Measurements from ENCODE around the gene SPATA1.
A peak's percentile ranks its signal among the peaks of the same experiment; 100 is the strongest.
"Not testable (repeated sequence)": the region's sequence is repeated elsewhere in the genome, so short reads cannot be mapped to it uniquely, and the experiment has no call there.

The SPATA1 gene, protein sequence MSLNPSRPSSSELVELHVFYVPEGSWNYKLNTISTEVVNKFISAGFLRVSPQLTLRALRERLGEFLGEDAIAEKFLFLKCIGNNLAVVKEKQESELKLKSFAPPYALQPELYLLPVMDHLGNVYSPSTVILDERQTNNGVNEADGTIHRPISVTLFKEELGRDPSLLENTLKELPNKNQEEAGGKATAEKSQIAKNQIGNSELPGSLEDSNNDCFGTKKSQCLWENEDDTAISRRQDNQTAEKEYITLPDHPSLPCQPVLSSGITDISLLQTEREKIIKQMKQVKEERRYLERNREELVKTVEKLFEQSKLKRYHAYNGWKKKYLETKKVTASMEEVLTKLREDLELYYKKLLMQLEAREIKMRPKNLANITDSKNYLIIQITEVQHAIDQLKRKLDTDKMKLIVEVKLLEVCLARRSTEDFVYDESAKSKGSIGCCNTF

DNA sequence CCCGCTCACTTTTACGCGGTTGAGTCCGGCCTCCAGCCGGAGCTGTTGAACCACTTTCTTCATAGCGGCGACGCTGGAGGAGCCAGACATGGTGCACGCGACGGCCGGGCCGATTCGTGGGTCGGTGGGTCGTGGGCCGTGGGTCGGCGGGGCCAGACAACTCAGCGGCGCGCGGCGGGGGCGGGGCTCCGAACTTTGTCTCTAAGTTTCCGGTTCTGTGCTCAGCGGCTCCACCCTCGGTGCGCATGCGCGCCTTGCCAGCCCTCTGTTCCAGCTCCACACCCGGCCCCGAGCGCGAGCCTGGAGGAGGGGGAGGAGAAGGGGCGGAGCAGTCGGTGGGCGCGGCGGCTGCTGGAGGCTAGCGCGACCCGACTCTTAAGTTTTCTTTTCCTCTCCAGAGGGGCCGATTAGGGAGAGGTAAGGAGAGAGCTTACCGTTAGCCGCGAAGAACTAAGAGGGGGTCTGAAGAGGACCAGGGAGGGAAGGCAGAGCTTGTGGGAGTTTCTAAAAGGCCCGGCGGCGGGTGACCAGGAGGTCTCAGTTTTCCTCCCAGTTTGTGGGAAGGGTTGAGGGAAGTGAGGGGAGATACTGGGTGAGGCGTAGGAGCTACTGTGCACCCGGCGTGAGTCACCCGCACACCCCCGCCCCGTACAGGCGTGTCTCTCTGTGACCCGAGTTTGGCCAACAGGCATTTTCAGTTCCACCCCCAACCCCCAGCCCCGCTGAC, at the start of gene SPATA1, which contains the start of gene GNG5:
Gene SPATA1 (plus strand): TSS at position 385 of the 727 bp plus-strand sequence. CDS start 9,974 bp downstream, outside the sequence.
Gene GNG5 (minus strand): TSS at position 580 of the 727 bp plus-strand sequence. CDS start 490 bp downstream, at position 90.
- DNase-seq, result peak; percentile 92

DNA sequence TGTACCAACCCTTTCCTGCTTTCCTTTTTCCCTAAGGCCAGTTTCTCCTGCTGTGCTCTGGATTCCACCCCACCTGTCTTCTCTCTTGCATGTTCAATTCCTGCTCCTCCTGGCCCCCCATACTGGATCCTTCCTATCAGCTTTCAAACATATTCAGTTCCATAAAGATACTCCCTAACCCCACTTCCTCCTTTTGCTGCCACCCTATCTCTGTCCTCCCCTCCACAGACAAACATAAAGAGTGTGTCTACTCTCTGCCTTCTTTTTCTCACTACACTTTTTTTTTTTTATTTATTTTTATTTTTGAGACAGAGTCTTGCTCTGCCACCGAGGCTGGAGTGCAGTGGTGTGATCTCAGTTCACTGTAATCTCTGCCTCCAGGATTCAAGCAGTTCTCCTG, 44.1 kb upstream of the SPATA1 start:
- no peak for DNase-seq

DNA sequence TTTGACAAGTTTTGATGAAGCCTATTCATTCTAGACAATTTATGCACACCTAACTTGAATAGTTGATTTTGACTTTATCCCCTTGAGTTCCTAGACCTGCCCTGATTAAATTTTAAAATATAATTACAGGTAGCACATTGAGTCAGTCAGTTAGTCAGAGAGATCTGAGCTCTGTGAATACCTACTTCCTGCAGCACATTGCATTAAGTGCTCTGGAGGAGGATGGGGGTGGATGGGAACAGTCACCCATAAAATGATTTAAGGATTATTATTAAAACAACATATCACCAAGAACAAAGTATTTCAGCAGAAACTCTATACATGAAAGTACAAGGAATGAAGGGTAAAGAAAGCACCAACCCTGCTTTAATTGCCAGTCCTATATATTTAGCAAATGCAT, 38.9 kb upstream of the SPATA1 start:
- no peak for DNase-seq

DNA sequence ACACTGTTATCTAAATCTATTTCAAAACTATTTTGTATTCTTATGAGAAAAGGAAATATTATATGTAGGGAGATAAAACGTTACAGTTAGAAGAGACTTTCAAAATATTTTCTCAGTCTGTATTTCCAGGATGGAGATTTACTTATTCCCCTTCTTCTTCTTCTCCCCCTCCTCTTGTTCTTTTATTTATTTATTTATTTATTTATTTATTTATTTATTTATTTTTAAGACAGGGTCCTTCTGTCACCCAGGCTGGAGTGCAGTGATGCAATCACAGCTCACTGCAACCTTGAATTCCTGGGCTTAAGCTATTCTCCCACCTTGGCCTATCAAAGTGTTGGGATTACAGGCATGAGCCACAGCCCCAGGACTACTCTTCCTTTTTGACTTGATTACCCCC, 30.0 kb upstream of the SPATA1 start:
- DNase-seq, result no peak

DNA sequence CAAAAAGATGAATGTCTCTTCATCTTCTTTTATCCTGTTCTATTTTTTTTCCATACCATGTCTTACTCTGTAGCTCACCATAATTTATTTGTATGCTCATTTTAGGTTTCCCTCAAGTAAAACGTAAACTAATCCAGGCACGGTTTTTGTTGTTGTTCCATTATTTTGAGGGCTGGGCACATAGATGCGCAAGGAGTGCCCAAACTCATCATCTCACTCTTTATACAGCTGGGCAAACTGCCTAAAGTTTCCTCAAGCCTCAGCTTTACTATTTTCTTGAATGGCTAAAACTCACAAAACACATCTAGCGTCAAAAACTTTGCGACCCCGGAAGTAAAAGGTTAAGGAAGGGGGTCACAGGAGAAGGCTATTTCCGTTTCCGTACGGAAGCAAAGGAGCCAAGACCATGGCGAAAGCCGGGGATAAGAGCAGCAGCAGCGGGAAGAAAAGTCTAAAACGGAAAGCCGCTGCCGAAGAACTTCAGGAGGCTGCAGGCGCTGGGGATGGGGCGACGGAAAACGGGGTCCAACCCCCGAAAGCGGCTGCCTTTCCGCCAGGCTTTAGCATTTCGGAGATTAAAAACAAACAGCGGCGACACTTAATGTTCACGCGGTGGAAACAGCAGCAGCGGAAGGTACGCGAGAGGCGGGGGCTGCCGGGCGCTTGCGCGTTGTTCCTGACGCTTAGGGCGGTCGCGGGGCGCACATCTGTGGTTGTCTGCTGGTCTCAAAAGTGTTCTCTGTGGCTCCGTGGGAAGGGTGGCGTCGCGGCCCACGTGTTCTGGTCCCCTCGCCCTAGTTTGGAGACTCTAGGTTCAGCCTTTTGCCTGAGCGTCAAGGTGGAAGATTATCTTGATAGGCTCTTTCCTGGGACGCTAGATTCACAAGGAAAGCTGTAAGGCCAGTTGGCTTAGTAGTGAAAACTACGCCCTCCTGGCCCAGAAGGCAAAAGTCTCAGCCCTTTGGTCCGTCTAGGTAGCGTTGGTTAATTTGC, 27.0 kb upstream of the SPATA1 start, which contains the start of gene RPF1:
Gene RPF1 (plus strand): TSS at position 391 of the 993 bp plus-strand sequence. CDS start 16 bp downstream, at position 407.
- peak; percentile 79 for DNase-seq

DNA sequence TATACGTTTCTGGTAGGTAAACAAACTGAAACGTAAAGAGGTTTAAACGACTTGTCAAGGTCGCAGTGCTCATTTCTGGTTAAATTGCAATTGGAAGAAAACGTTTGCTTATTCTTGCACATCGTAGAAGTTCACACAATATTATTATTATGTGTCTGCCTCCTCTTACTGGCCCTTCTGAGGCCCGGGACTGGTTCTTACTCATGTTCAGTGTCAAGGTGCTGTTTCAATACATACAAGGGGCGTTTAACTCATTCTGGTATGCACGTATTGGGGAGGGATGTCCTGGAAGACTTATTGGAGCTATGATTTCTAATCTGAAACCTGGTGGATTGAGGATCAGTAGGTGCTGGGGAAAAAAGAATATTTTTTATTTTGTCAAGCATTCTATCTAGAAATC, 26.2 kb upstream of the SPATA1 start:
- no peak for DNase-seq

DNA sequence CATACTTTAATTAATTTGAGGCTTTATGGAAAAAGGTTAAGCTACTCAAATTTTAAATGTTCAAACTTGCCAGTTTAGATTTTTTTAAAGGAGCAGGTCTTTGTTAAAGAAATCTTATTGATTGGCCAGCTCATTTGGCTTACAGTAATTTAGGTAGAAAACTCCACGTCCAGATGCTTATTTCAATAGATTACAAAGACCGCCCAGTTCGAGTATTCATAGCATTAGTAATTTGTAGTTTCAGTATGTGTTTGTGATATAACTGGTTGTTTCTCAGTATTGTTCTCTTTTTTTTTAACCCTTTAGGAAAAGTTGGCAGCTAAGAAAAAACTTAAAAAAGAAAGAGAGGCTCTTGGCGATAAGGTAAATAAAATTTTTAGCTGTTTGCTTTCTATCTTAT, 25.5 kb upstream of the SPATA1 start:
- no peak for DNase-seq

DNA sequence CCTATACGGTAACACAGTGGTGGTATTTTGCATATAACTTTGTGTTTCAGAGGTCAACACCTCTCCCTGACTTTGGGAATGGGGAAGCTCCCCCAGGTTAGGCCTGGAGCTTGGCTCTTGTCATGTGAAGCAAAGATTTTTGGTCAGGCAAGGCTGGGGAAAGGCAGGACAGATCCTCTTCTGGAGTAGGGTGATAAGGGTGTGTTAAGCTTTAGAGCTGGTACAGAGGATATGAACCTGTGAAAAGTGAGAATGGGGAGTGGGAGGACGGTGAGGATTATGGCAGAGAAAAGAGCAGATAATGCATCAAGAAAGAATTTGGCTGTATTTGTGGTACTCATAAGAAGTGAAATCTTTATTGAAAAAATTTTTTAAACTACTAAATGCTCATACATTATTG, 24.9 kb upstream of the SPATA1 start:
- DNase-seq, result no peak

DNA sequence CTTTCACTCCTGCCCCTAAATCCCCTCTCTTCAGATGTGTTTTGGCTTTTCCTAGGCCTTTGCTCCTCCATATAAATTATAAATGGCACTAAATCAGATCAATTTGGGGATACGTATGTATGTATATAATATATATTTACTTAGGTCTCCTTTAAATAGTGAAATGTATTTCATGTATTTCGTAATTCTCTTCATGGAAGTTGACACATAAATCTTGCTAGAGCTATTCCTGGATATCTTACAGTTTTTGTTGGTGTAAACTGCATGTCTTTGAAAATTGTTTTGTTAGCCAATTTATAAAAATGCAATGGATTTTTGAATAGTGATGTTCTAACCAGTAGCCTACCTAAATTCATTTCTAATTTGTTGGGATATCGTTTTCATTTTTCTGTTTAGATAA, 18.1 kb upstream of the SPATA1 start:
- no peak for DNase-seq

DNA sequence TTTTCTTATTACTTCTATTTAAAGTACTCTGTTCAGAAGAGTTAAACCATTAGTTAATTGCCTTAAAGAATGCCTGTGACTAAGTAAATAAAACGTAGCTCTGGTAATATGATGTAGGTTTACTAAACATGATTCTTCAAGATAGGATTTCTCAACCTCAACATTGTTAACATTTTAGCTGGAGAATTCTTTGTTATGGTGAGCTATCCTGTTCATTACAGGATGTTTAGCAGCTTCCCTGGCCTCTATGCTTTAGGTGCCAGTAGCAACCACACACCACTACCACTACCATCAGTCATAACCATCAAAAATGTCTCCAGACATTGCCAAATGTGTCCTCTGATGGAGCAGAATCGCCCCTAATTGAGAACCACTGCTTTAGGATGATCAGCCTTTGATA, 16.4 kb upstream of the SPATA1 start:
- DNase-seq, result no peak

DNA sequence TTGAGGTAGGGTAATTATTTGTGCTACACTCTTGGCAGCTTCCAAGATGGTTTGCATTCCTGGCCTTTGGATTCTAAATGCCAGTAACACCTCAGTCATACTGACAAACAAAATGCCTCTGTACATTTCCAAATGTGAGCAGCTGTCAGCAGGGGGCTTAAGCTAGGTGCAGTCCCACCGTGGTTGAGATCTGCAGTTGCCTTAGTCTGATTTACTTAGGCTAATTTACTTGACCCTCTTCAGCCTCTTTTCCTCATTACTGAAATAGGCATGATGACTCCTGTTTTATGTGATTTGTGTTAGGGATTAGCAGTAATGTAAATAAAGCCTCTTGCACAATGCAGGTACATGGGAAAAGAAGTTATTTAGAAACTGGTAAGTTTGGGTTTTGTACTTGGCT, 13.5 kb upstream of the SPATA1 start:
- no peak for DNase-seq

DNA sequence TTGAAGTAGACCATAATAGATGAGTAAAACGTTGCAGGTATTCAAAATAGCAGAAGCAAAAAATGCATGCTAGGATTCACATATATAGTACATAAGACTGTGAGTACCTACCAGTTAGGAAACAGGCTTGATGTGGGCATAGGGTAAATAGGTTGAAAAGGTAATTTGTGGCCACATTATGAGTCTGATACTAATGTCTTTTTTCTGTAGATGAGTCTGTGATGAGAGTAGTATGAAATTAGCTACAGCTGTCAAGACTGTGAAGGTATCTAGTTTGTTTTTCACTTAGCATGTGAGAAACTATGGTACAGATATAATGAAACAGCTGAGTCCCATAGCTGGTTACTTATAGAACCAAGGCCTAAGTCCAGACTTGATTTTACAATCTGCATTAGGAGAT, 12.4 kb upstream of the SPATA1 start:
- no peak for DNase-seq

DNA sequence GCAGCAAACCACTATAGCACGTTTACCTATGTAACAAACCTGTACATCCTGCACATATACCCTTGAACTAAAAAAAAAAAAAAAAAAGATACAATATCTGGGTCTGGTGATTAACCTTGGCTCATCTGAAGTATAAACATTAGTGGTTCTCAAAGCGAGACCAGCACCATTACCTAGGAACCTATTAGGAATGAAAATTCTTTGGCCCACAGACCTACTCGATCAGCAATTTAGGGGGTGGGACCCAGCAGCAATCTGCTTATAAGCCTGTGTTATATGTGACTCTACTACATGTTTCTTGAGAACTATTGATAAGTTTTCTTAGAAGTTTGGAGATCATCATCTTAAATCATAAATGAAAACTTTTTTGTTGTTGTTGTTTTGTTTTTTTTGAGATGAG, 9.7 kb upstream of the SPATA1 start:
- no peak for DNase-seq

DNA sequence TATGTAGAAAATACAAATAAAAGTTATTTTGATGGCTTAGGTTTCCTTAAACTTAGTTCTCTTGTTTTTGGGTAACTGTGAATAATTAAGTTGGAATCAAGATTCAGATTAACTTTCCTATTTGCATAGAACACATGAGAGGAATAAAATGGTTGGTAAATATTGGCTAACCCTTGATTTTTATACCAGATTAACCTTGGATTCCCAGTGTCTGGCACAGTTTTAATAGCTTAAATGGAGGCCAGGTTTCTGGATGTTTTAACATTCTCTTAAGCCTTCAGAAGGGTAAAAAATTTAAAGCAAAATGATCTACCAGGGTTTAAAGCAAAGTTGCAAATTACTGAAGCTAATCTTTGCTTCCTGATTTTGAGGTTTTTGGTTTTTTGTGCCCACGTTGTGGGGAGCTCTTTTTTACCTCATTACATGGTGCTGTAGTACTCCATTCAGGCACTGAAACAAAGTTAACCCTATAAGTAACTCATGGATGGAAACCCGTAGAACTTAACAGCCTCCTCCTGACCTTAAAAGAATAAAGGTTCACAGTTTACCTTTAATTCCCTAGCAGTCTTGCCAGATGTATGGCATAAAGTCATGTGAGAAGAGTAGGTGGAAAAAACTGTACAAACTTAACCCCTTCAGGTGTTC, 8.4 kb upstream of the SPATA1 start:
- no peak for DNase-seq

DNA sequence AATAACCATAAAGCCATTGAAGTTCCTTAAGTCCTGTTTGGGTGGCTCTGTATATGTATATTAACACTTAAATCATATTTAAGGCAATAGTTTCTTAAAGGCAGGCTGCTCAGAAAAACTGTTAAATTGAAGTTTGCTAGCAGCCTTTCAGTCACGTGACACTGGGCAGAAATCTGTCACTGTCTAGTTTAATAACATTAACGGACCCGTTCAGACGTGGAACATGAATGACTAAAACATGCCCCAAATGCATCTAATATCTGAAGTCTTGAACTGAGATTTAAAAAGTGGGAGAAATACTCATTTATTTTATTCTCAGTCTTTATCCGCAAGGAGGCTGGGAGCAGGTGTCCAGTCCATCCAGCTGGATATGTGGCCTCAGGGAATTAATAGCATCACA, 3.3 kb upstream of the SPATA1 start:
- DNase-seq, result no peak

DNA sequence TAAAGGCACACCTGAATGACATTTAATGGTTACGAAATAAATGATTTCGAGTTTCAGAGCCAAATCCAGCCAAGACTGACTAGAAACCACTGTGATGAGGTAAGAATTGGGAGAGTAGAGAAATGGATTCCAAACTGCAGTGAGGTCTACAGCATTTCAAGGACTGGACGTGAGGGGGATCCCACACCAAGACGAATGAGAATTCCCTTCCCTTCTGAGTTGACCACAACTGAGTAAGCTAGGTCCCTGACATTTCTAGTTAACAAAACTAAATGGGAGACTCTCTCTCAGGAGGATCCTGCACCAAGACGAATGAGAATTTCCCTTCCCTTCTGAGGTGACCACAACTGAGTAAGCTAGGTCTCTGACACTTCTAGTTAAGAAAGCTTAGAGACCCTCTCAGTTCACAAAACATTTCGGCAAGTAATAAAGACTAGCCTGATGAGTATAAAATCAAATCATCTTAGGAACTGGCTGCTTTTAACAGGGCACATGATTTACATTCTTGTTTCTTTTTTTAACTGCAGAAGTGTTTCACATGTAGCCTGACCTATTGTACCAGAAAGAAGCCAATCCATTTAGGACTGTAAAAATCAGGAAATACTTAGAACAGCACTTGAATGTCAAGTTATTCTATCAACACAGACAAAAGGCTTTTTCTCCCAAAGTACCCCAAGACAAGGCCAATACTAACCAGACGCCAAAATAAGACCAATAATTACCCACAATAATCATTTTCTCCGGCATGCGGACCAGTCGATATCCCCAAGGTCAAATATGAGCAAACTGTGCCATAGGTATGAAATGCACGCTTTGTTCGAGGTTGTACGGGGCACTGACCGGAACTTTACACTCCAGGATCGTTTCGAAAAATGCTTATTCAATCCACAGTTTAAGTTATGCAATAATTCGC, 1.4 kb upstream of the SPATA1 start:
- no peak for DNase-seq

DNA sequence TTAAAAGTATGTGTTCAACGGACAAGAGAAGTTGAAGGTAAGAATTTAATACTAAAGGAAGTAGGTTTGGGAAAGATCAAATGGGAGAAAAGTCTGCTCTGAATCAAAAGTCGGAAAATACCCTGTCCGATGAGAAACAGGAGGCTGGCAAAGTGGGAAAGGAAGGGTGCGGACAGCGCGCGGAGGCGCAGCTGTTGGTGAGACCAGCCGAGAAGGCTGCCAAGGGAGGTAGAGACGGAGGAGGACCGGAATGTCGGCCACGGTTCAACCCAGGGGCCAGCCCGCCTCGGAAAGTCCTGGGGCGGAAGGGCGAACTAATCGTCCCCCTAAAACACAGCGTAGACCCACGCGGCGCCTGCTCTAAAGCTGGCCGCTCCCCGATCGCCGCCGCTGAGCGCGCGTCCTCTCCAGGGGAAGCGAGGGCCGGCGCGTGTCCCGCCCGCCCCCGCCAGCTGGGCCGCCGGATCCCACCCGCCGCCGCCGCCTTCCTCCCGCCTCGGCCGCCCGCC, 639 bp upstream of the SPATA1 start:
- DNase-seq, result peak; percentile 51

DNA sequence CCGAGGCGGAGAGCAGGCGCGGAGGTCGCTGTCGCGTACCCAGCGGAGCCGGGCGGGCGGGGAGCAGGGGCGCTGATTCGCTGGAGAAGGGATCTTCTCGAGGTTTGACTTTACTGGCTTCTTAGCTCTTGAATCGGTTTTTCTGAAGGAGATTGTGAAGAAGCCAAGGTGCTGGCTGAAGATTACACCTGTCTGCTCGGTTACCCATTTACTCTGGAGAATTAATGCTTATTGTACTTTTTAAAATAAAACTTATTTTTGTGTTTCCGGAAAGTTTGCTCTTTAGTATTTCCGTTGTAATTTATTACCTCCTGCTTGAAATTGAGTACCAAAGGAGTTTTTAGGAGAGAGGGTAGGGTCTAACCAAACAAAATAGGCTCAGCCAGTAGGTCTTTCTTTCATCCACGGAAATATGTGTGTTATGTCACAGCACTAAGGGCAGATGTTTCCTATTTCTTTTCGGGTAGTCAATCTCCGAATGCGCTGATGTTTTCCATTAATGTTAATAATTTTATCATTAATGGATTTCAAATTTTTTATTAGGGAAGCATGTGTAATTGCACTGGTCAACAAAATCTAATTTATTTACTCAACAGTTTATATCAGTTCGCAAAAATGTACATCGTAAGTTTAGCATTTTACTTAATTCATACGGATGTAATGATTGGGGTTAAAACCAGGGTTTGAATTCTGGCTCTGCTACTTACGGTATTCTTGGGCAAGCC, 705 bp downstream of the SPATA1 start:
- no peak for DNase-seq

DNA sequence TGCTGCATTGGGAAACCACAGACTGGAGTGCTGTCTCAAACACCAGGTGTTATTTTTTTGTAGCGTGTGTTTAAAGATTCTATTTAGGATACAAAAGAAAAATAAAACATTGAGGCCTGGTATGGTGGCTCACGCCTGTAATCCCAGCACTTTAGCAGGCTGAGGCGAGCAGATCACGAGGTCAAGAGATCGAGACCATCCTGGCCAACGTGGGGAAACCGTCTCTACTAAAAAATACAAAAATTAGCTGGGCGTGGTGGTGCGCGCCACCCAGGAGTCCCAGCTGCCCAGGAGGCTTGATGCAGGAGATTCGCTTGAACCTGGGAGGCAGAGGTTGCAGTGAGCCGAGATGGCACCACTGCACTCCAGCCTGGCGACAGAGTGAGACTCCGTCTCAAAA, 1.7 kb downstream of the SPATA1 start:
- DNase-seq, result not testable (repeated sequence)

DNA sequence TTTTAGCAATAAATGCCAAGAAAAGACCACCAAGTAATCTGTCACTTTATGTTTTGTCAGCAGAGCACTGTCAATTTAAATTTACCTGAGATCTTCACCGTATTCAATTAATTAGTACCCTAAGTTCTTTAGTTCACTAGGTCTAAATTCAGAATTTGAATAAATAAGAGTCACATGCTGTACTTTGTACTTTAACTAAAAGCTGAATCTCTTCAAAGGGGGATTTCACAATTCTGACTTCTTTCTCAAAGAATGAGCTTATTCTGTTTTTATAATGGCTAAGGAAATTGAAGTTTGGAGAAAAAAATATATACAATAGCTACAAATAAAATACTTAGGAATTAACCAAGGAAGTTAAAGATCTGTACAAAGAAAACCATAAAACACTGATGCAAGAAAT, 2.3 kb downstream of the SPATA1 start:
- DNase-seq, result no peak

Data from midbrain (tissue), 1 donor.